Peyer's patch (tissue), 4 donors: Measurements from ENCODE around the gene CDK12.

ENCODE experiments used
- CTCF ChIP-seq, 6 experiments: fragments of 450-650 bp in 4 of 6; fragments of 200-600 bp in 2 of 6; sonication (generic) in 1 of 6; IDR thresholded peaks; one replicate each; pipeline ENCODE4 v1.5.1; 2017 to 2019; ENCODE audit warnings: antibody characterized with exemption in 6 of 6, mild to moderate bottlenecking in 3 of 6, moderate library complexity in 1 of 6
- POLR2A ChIP-seq, 2 donors: fragments of 450-650 bp; IDR thresholded peaks; one replicate each; pipeline ENCODE4 v1.5.1; 2017; ENCODE audit warnings: antibody characterized with exemption in 2 of 2, mild to moderate bottlenecking in 2 of 2, moderate library complexity in 2 of 2

- TF ChIP-seq POLR2A (IDR thresholded peaks at IDR 0.05) (no peak), CTCF (IDR thresholded peaks at IDR 0.05) (peak in 5 of 6 experiments; percentile 22 to 55 (median 50))
Observed at GRCh38 chr17:39527220-39527813, 66.0 kb downstream of the CDK12 start.
